GM18858 (cell line): ENCODE results near the gene WDFY3.
"Not testable (repeated sequence)": the region's sequence is repeated elsewhere in the genome, so short reads cannot be mapped to it uniquely, and the experiment has no call there.

ENCODE experiments used
- ATAC-seq: cut with Tn5 transposase; IDR thresholded peaks from one replicate; pipeline ENCODE4 v1.9.1; 2021; ENCODE audit not compliant: unreplicated experiment

Gene WDFY3

GRCh38 chr4:84857296-84857695 is 109.2 kb downstream of the WDFY3 start:
- ATAC-seq: no peak

GRCh38 chr4:84856468-84857049 is 109.9 kb downstream of the WDFY3 start:
- no peak for ATAC-seq

- ATAC-seq: no peak
Observed at GRCh38 chr4:84855774-84856173, 110.7 kb downstream of the WDFY3 start.

GRCh38 chr4:84852081-84852480 is 114.4 kb downstream of the WDFY3 start:
- no peak for ATAC-seq

GRCh38 chr4:84849051-84849640 is 117.3 kb downstream of the WDFY3 start:
- no peak for ATAC-seq

GRCh38 chr4:84848432-84848831 is 118.1 kb downstream of the WDFY3 start:
- ATAC-seq: no peak

GRCh38 chr4:84847978-84848377 is 118.5 kb downstream of the WDFY3 start:
- ATAC-seq: no peak

- ATAC-seq: no peak
Observed at GRCh38 chr4:84846985-84847384, 119.5 kb downstream of the WDFY3 start.

- ATAC-seq: no peak
Observed at GRCh38 chr4:84841435-84841834, 125.1 kb downstream of the WDFY3 start.

- no peak for ATAC-seq
Observed at GRCh38 chr4:84837751-84838150, 128.7 kb downstream of the WDFY3 start.

GRCh38 chr4:84829633-84830032 is 136.9 kb downstream of the WDFY3 start:
- not testable (repeated sequence) for ATAC-seq

GRCh38 chr4:84826681-84827080 is 139.8 kb downstream of the WDFY3 start:
- ATAC-seq: no peak

GRCh38 chr4:84825701-84826341 is 140.7 kb downstream of the WDFY3 start:
- ATAC-seq: no peak

- ATAC-seq: no peak
Observed at GRCh38 chr4:84821064-84821463, 145.4 kb downstream of the WDFY3 start.

- no peak for ATAC-seq
Observed at GRCh38 chr4:84814094-84814750, 152.3 kb downstream of the WDFY3 start.

GRCh38 chr4:84809946-84810345 is 156.5 kb downstream of the WDFY3 start:
- ATAC-seq: no peak

- no peak for ATAC-seq
Observed at GRCh38 chr4:84808332-84808731, 158.2 kb downstream of the WDFY3 start.

GRCh38 chr4:84806541-84806940 is 159.9 kb downstream of the WDFY3 start:
- ATAC-seq: not testable (repeated sequence)

- no peak for ATAC-seq
Observed at GRCh38 chr4:84804136-84804535, 162.4 kb downstream of the WDFY3 start.

GRCh38 chr4:84803720-84804119 is 162.8 kb downstream of the WDFY3 start:
- no peak for ATAC-seq

GRCh38 chr4:84803116-84803515 is 163.4 kb downstream of the WDFY3 start:
- ATAC-seq: no peak

- no peak for ATAC-seq
Observed at GRCh38 chr4:84800256-84800655, 166.2 kb downstream of the WDFY3 start.
